H1 (cell line): ENCODE measurements around the gene PLCL2. TPM values are rescaled to one million over a fixed set of nuclear protein-coding genes. Genes with fewer than 3 reads are reported as not detected.
A peak's percentile ranks its signal among the peaks of the same experiment; 100 is the strongest.

ENCODE experiments used
- CTCF ChIA-PET: fragments of 300-600 bp; sonication (Branson Sonifier 250); formaldehyde crosslinking; loops from one replicate; lab custom pipeline; 2021; ENCODE audit not compliant: partially characterized antibody; lab: Charles Lee
- POLR2A ChIA-PET: fragments of 300-600 bp; sonication (Branson Sonifier 250); formaldehyde crosslinking; loops from one replicate; lab custom pipeline; 2021; ENCODE audit warnings: inconsistent platforms; ENCODE audit not compliant: partially characterized antibody; lab: Charles Lee
- DNase-seq, 2 experiments: peaks; one replicate each; pipeline versions ENCODE4 v3.0.0 to v3.0.0-alpha.2; 2010 to 2022; ENCODE audit warnings: low spot score in 2 of 2, low read depth in 1 of 2, mixed read lengths in 1 of 2
- FAIRE-seq: peaks from 2 replicates; lab custom pipeline; 2011; peaks lifted over from hg19 to GRCh38; lab: Jason Lieb, UNC
- H2AFZ ChIP-seq: 2 replicates; pipeline ENCODE4 v1.8.1; 2012; ENCODE audit warnings: low read length, inconsistent platforms
- H2AK5ac ChIP-seq: 2 replicates; pipeline ENCODE4 v1.6.1; 2013; ENCODE audit warnings: low read depth, low read length
- H2BK120ac ChIP-seq: replicated peaks from 2 replicates; pipeline ENCODE3; 2013; ENCODE audit warnings: low read depth, low read length, inconsistent platforms
- H2BK12ac ChIP-seq: 2 replicates; pipeline ENCODE4 v1.6.1; 2013; ENCODE audit warnings: low read depth, low read length
- H2BK15ac ChIP-seq: 2 replicates; pipeline ENCODE4 v1.6.1; 2013; ENCODE audit warnings: low read length
- H2BK20ac ChIP-seq: 2 replicates; pipeline ENCODE4 v1.6.1; 2013; ENCODE audit warnings: low read length
- H2BK5ac ChIP-seq: 2 replicates; pipeline ENCODE4 v1.6.1; 2013; ENCODE audit warnings: low read depth, low read length
- H3K14ac ChIP-seq: 2 replicates; pipeline ENCODE4 v1.6.1; 2013; ENCODE audit warnings: inconsistent platforms; ENCODE audit not compliant: insufficient read length
- H3K18ac ChIP-seq: 2 replicates; pipeline ENCODE4 v1.6.1; 2013; ENCODE audit warnings: low read length; ENCODE audit errors: extremely low read depth
- H3K23ac ChIP-seq: 2 replicates; pipeline ENCODE4 v1.6.1; 2013; ENCODE audit warnings: inconsistent platforms; ENCODE audit not compliant: insufficient read length
- H3K23me2 ChIP-seq: 2 replicates; pipeline ENCODE4 v1.6.1; 2013; ENCODE audit warnings: low read depth, low read length
- H3K27ac ChIP-seq: 2 replicates; pipeline ENCODE4 v1.6.1; 2011; ENCODE audit warnings: low read depth, low read length, inconsistent platforms
- H3K27me3 ChIP-seq, 4 experiments: replicated peaks in 1 of 4; 1 replicate in 1 of 4; 2 replicates in 3 of 4; pipeline versions ENCODE4 v1.6.1 to v1.8.1; 2011 to 2013; ENCODE audit warnings: low read length in 3 of 4, mild to moderate bottlenecking in 3 of 4, inconsistent platforms in 2 of 4, mixed read lengths in 2 of 4, moderate library complexity in 1 of 4; ENCODE audit not compliant: control insufficient read depth in 3 of 4, insufficient read depth in 3 of 4; ENCODE audit errors: extremely low read depth in 1 of 4
- H3K36me3 ChIP-seq, 4 experiments: 2 replicates each; pipeline versions ENCODE4 v1.6.1 to v1.8.1; 2011 to 2013; ENCODE audit warnings: mild to moderate bottlenecking in 4 of 4, low read length in 3 of 4, moderate library complexity in 2 of 4, control low read depth in 1 of 4, inconsistent platforms in 1 of 4; ENCODE audit not compliant: insufficient read depth in 4 of 4, control insufficient read depth in 2 of 4
- H3K4ac ChIP-seq: replicated peaks from 2 replicates; pipeline ENCODE3; 2013; ENCODE audit warnings: low read length, low read depth, mixed read lengths, inconsistent platforms; ENCODE audit not compliant: insufficient read length
- H3K4me1 ChIP-seq, 4 experiments: replicated peaks in 1 of 4; 1 replicate in 1 of 4; 2 replicates in 3 of 4; pipeline versions ENCODE4 v1.6.1 to v1.8.1; 2011 to 2013; ENCODE audit warnings: low read length in 3 of 4, inconsistent platforms in 2 of 4, mixed read lengths in 1 of 4; ENCODE audit not compliant: insufficient read depth in 4 of 4, control insufficient read depth in 3 of 4
- H3K4me2 ChIP-seq, 2 experiments: 2 replicates each; pipeline versions ENCODE4 v1.6.1 to v1.8.1; 2011 to 2013; ENCODE audit warnings: low read depth in 2 of 2, low read length in 2 of 2, control low read depth in 1 of 2, inconsistent platforms in 1 of 2, mild to moderate bottlenecking in 1 of 2; ENCODE audit not compliant: insufficient read depth in 1 of 2
- H3K4me3 ChIP-seq, 4 experiments: fragments of 200-600, 300-600 bp in 1 of 4; sonication (generic), shearing (Covaris generic), sonication (Bioruptor Twin) in 1 of 4; 2 replicates each; pipeline versions ENCODE4 v1.5.1 to v1.8.1; 2011 to 2016; ENCODE audit warnings: low read length in 4 of 4, low read depth in 3 of 4, control low read depth in 2 of 4, inconsistent platforms in 2 of 4, mild to moderate bottlenecking in 2 of 4, mixed read lengths in 1 of 4, moderate library complexity in 1 of 4; ENCODE audit not compliant: insufficient read depth in 2 of 4; ENCODE audit errors: extremely low read depth in 1 of 4
- H3K56ac ChIP-seq: replicated peaks from 2 replicates; pipeline ENCODE3; 2013; ENCODE audit warnings: low read depth, mild to moderate bottlenecking, mixed read lengths, low read length, inconsistent platforms; ENCODE audit not compliant: insufficient read length
- H3K79me1 ChIP-seq: 2 replicates; pipeline ENCODE4 v1.6.1; 2013; ENCODE audit warnings: low read depth, low read length, control low read depth
- H3K79me2 ChIP-seq, 2 experiments: 2 replicates each; pipeline versions ENCODE4 v1.6.1 to v1.8.1; 2012 to 2013; ENCODE audit warnings: low read length in 2 of 2, mild to moderate bottlenecking in 2 of 2, inconsistent platforms in 1 of 2; ENCODE audit not compliant: insufficient read depth in 2 of 2, control insufficient read depth in 1 of 2
- H3K9ac ChIP-seq, 4 experiments: replicated peaks in 1 of 4; 1 replicate in 1 of 4; 2 replicates in 3 of 4; pipeline versions ENCODE4 v1.6.1 to v1.8.1; 2011 to 2013; ENCODE audit warnings: low read depth in 3 of 4, low read length in 3 of 4, control low read depth in 2 of 4, mild to moderate bottlenecking in 2 of 4, moderate library complexity in 2 of 4, inconsistent platforms in 1 of 4; ENCODE audit errors: extremely low read depth in 1 of 4
- H3K9me3 ChIP-seq, 2 experiments: 2 replicates each; pipeline versions ENCODE4 v1.6.1 to v1.8.1; 2012 to 2013; ENCODE audit warnings: mild to moderate bottlenecking in 2 of 2, moderate library complexity in 2 of 2, control low read depth in 1 of 2, inconsistent platforms in 1 of 2, low read depth in 1 of 2, low read length in 1 of 2, mixed read lengths in 1 of 2; ENCODE audit not compliant: insufficient read depth in 2 of 2
- H4K20me1 ChIP-seq, 2 experiments: replicated peaks in 1 of 2; 2 replicates each; pipeline versions ENCODE3 to v1.8.1; 2011 to 2013; ENCODE audit warnings: inconsistent platforms in 2 of 2, low read length in 2 of 2, mild to moderate bottlenecking in 1 of 2; ENCODE audit not compliant: insufficient read depth in 2 of 2, control insufficient read depth in 1 of 2
- H4K5ac ChIP-seq: 2 replicates; pipeline ENCODE4 v1.6.1; 2013; ENCODE audit warnings: low read length, low read depth, mixed read lengths, inconsistent platforms; ENCODE audit not compliant: insufficient read length
- H4K8ac ChIP-seq: 2 replicates; pipeline ENCODE4 v1.8.0; 2013; ENCODE audit warnings: mild to moderate bottlenecking, moderate library complexity, low read length, inconsistent platforms; ENCODE audit not compliant: insufficient read depth; ENCODE audit errors: extremely low read depth
- H4K91ac ChIP-seq: replicated peaks from 2 replicates; pipeline ENCODE3; 2013; ENCODE audit warnings: low read length, mixed read lengths, inconsistent platforms; ENCODE audit not compliant: insufficient read length
- CTBP2 ChIP-seq: IDR thresholded peaks from 2 replicates; pipeline ENCODE4 v1.7.0; 2011; ENCODE audit warnings: borderline replicate concordance, mild to moderate bottlenecking, moderate library complexity, mixed read lengths, low read length; ENCODE audit not compliant: insufficient read depth, insufficient read length
- EP300 ChIP-seq, 2 experiments: IDR thresholded peaks; 1 replicate in 1 of 2; 2 replicates in 1 of 2; pipeline ENCODE4 v1.6.1; 2011 to 2012; ENCODE audit warnings: low read depth in 2 of 2, low read length in 2 of 2, mild to moderate bottlenecking in 2 of 2, borderline replicate concordance in 1 of 2, inconsistent platforms in 1 of 2, moderate library complexity in 1 of 2
- GABPA ChIP-seq: IDR thresholded peaks from 2 replicates; pipeline ENCODE4 v1.6.1; 2011; ENCODE audit warnings: mild to moderate bottlenecking, low read length, moderate library complexity, borderline replicate concordance; ENCODE audit not compliant: insufficient read depth
- HDAC6 ChIP-seq: IDR thresholded peaks from one replicate; pipeline ENCODE4 v1.7.1; 2012; ENCODE audit warnings: low read depth, mild to moderate bottlenecking, inconsistent platforms, low read length, moderate library complexity
- RNF2 ChIP-seq: fragments of 200-900, 300-1000 bp; sonication (generic); IDR thresholded peaks from 2 replicates; pipeline ENCODE4 v1.7.1; 2016; ENCODE audit warnings: borderline replicate concordance, low read depth, mild to moderate bottlenecking, antibody characterized with exemption, low read length; ENCODE audit not compliant: poor library complexity, severe bottlenecking; ENCODE audit errors: missing control alignments
- ZNF274 ChIP-seq: IDR thresholded peaks from 2 replicates; pipeline ENCODE4 v1.7.0; 2012; ENCODE audit warnings: low read length, borderline replicate concordance; ENCODE audit errors: extremely low read depth
- WGBS, 2 experiments: shearing (Covaris generic) in 1 of 2; methylation state at CpG; one replicate each; pipeline versions ENCODE4 v1.1.6 to v1.1.7; 2013 to 2015; ENCODE audit warnings: low lambda C conversion rate in 2 of 2, mixed read lengths in 2 of 2, inconsistent platforms in 1 of 2, low coverage in 1 of 2, missing lambda C conversion rate in 1 of 2; ENCODE audit not compliant: insufficient replicate concordance in 2 of 2, insufficient coverage in 1 of 2, insufficient read length in 1 of 2; ENCODE audit errors: extremely low coverage in 1 of 2, missing lambda C conversion rate in 1 of 2; 5-methylcytosine and 5-hydroxymethylcytosine counted together
- polyA plus RNA-seq, 7 experiments: library from polyadenylated mRNA; depleted of rRNA in 3 of 7; stranded (reverse) in 5 of 7; unstranded in 2 of 7; fragments of >200 nt in 5 of 7; fragments of 200-250 nt in 2 of 7; gene quantifications; 1 replicate in 5 of 7; 2 replicates in 1 of 7; 4 replicates in 1 of 7; pipeline versions ENCODE4 v1.2.1 to v1.2.3, GENCODE V29; 2011 to 2013; ENCODE audit warnings: missing spikeins in 2 of 7, mixed read lengths in 2 of 7
- total RNA-seq: library from RNA; stranded (reverse); fragmentation: NEBNext Ultra II Directional; extraction: Animal tissue kit (Norgen Biotek cat#: 25700); gene quantifications from 2 replicates; pipeline ENCODE4 v1.2.1, GENCODE V29; 2021

Gene PLCL2
- total and polyA plus RNA-seq, 2 of the 8 experiments (the other 6 are each of a cell fraction or from before 2014, with no cell fraction given) = 3.5 to 6.8 TPM

GRCh38 chr3:16898595-16899395, 14.0 kb downstream of the PLCL2 start:
- TF ChIP-seq HDAC6 (no peak), GABPA (no peak), RNF2 (no peak), EP300 (IDR thresholded peaks at IDR 0.05; ENCODE audit: borderline replicate concordance in 1 of 2, low read depth in 2 of 2, low read length in 2 of 2) (no peak), CTBP2 (no peak), ZNF274 (no peak)
- Histone ChIP-seq H2BK12ac (peak overlapping the region; percentile 56; the same call in 1 of the 2 replicates), H4K20me1 (peaks cover 0 to 2% of the 10 kb centered on the region in 2 experiments), H3K27ac (no peak overlapping the region), H2BK5ac (peak overlapping the region; percentile 30; the same call in 1 of the 2 replicates), H2BK120ac (no peak overlapping the region), H3K23me2 (no peaks in the 10 kb centered on the region), H2BK15ac (no peak overlapping the region), H4K8ac (no peak overlapping the region), H2AFZ (no peak overlapping the region), H3K14ac (no peak overlapping the region), H2AK5ac (no peak overlapping the region), H4K5ac (no peak overlapping the region), H3K27me3 (no peaks in the 10 kb centered on the region), H3K4ac (no peak overlapping the region), H3K9me3 (no peaks in the 10 kb centered on the region), H3K79me2 (peaks cover 0 to 52% of the 10 kb centered on the region in 2 experiments; a peak in 3 of 4 replicates), H3K56ac (no peak overlapping the region), H3K23ac (no peak overlapping the region), H3K4me2 (no peak overlapping the region), H2BK20ac (no peak overlapping the region), H3K4me3 (no peak overlapping the region), H3K4me1 (peaks cover 0 to 7% (median 4%) of the 10 kb centered on the region in 4 experiments; a peak in 4 of 7 replicates), H3K18ac (no peak overlapping the region), H3K79me1 (no peaks in the 10 kb centered on the region), H3K9ac (no peak overlapping the region), H4K91ac (peak overlapping the region; percentile 61), H3K36me3 (no peaks in the 10 kb centered on the region)
- no peak for FAIRE-seq
- ChIA-PET CTCF (interaction anchor here (0.8 to 1.3 kb wide), 4 partner anchors 35 to 1519 kb away, joined by 3 read pairs; no protein-coding TSS in a partner anchor), POLR2A (interaction anchor here (1.2 kb wide), 1 partner anchor 10 kb away, joined by 3 read pairs; no protein-coding TSS in a partner anchor)
- WGBS, 2 experiments = 88% methylated on average over 5 of the region's 7 CpGs; no CpG with 5 or more reads in 1 of the 2 experiments
- no peak for DNase-seq
